Glutamatergic neuron (in vitro differentiated cells): ENCODE results near the gene GPR108. TPM values are rescaled to one million over a fixed set of nuclear protein-coding genes. Genes with fewer than 3 reads are reported as not detected.

Source experiments
- DNase-seq: peaks from one replicate; pipeline ENCODE4 v3.0.0; 2022
- H3K27ac Mint-ChIP-seq: one replicate; pipeline ENCODE4 v1.8.0; 2020; ENCODE audit warnings: mild to moderate bottlenecking, mixed read lengths, inconsistent platforms; ENCODE audit not compliant: unreplicated experiment
- H3K27me3 Mint-ChIP-seq: one replicate; pipeline ENCODE4 v1.8.0; 2020; ENCODE audit warnings: mild to moderate bottlenecking, moderate library complexity, mixed read lengths, inconsistent platforms; ENCODE audit not compliant: unreplicated experiment
- H3K36me3 Mint-ChIP-seq: one replicate; pipeline ENCODE4 v1.8.0; 2020; ENCODE audit warnings: mild to moderate bottlenecking, mixed read lengths, inconsistent platforms; ENCODE audit not compliant: unreplicated experiment
- H3K4me1 Mint-ChIP-seq: one replicate; pipeline ENCODE4 v1.8.0; 2020; ENCODE audit warnings: mild to moderate bottlenecking, low read depth, mixed read lengths, inconsistent platforms; ENCODE audit not compliant: unreplicated experiment
- H3K4me3 Mint-ChIP-seq: one replicate; pipeline ENCODE4 v1.8.0; 2020; ENCODE audit warnings: mild to moderate bottlenecking, mixed read lengths, inconsistent platforms; ENCODE audit not compliant: unreplicated experiment
- H3K9me3 Mint-ChIP-seq: one replicate; pipeline ENCODE4 v1.8.0; 2020; ENCODE audit warnings: mild to moderate bottlenecking, moderate library complexity, mixed read lengths, inconsistent platforms; ENCODE audit not compliant: unreplicated experiment
- total RNA-seq: library from RNA; stranded (reverse); fragmentation: NEBNext Ultra II Directional; extraction: Animal tissue kit (Norgen Biotek cat#: 25700); gene quantifications from one replicate; pipeline ENCODE4 v1.2.1, GENCODE V29; 2021; ENCODE audit not compliant: unreplicated experiment
- TF ChIP-seq, protein P1 (sequence below): fragments of 200-600 bp; sonication (generic); IDR thresholded peaks from one replicate; pipeline ENCODE4 v1.5.0; 2021; ENCODE audit not compliant: partially characterized antibody, unreplicated experiment

Gene GPR108
- total RNA-seq, 1 donor from 2014 or later: 44.2 TPM

GRCh38 chr19:6719540-6719861, 17.9 kb downstream of the GPR108 start:
- Mint-ChIP-seq H3K4me1 (peaks cover 3% of the 10 kb centered on the region), H3K27me3 (peaks cover 12% of the 10 kb centered on the region), H3K36me3 (peaks cover 6% of the 10 kb centered on the region), H3K4me3 (no peak overlapping the region), H3K9me3 (peaks cover 2% of the 10 kb centered on the region), H3K27ac (no peak overlapping the region)
- TF ChIP-seq, protein P1, sequence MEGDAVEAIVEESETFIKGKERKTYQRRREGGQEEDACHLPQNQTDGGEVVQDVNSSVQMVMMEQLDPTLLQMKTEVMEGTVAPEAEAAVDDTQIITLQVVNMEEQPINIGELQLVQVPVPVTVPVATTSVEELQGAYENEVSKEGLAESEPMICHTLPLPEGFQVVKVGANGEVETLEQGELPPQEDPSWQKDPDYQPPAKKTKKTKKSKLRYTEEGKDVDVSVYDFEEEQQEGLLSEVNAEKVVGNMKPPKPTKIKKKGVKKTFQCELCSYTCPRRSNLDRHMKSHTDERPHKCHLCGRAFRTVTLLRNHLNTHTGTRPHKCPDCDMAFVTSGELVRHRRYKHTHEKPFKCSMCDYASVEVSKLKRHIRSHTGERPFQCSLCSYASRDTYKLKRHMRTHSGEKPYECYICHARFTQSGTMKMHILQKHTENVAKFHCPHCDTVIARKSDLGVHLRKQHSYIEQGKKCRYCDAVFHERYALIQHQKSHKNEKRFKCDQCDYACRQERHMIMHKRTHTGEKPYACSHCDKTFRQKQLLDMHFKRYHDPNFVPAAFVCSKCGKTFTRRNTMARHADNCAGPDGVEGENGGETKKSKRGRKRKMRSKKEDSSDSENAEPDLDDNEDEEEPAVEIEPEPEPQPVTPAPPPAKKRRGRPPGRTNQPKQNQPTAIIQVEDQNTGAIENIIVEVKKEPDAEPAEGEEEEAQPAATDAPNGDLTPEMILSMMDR: no peak
- no peak for DNase-seq

- H3K4me1 Mint-ChIP-seq: peaks cover 3% of the 10 kb centered on the region
- peaks cover 12% of the 10 kb centered on the region for H3K27me3 Mint-ChIP-seq
- H3K4me3 Mint-ChIP-seq: no peak overlapping the region
- peaks cover 6% of the 10 kb centered on the region for H3K36me3 Mint-ChIP-seq
- TF ChIP-seq, protein P1: no peak
- DNase-seq: no peak
- peaks cover 2% of the 10 kb centered on the region for H3K9me3 Mint-ChIP-seq
- no peak overlapping the region for H3K27ac Mint-ChIP-seq
These were observed 18.4 kb downstream of the GPR108 start for GRCh38 chr19:6718741-6719539.

- Mint-ChIP-seq H3K27ac (no peak overlapping the region), H3K27me3 (peaks cover 12% of the 10 kb centered on the region), H3K36me3 (peaks cover 6% of the 10 kb centered on the region), H3K4me3 (no peak overlapping the region), H3K9me3 (peaks cover 2% of the 10 kb centered on the region), H3K4me1 (peaks cover 3% of the 10 kb centered on the region)
- DNase-seq: no peak
- TF ChIP-seq, protein P1: no peak
These were observed 19.2 kb downstream of the GPR108 start for GRCh38 chr19:6718111-6718740.

DNA sequence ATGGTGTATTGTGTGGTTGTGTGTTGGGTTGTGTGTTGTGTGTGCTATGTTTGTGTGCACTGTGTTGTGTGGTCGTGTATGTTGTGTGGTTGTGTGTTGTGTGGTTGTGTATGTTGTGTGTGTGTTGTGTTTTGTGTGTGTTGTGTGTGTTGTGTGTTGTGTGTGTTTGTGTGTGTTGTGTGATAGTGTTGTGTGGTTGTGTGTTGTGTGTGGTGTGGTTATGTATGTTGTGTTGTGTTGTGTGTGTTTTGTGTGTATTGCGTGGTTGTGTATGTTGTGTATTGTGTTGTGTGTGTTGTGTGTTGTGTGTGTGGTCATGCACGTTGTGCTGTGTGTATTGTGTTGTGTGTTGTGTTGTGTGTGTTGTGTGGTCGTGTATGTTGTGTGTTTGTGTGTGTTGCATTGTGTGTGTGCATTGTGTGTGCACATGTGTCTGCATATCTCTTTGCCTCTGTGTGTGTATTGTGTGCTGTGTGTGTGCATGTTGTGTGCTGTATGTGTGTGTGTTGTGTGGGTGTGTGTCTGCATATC, 19.9 kb downstream of the GPR108 start:
- H3K4me1 Mint-ChIP-seq: peaks cover 3% of the 10 kb centered on the region
- H3K36me3 Mint-ChIP-seq: peaks cover 10% of the 10 kb centered on the region
- H3K27ac Mint-ChIP-seq: no peak overlapping the region
- TF ChIP-seq, protein P1: no peak
- no peak for DNase-seq
- peak overlapping the region; percentile 15 for H3K4me3 Mint-ChIP-seq
- H3K27me3 Mint-ChIP-seq: peaks cover 12% of the 10 kb centered on the region
- H3K9me3 Mint-ChIP-seq: peaks cover 2% of the 10 kb centered on the region

DNA sequence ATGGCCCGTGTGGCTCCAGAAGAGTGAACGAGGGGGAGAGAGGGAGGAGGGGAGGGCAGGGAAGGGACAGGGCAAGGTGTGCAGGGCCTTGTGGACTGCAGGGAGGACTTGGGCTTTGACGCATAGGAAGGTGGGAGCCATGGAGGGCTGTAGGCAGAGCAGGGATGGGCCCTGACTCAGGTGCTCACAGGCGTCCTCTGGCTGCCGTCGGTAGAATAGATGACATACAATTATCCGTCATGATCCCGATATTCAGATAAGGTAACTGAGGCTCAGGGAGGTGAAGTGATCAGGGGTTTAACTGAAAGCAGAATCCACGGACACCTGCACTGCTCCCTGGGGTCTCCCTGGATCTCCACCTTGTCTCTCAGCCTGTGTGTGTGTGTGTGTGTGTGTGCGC, 20.3 kb downstream of the GPR108 start:
- Mint-ChIP-seq H3K9me3 (peaks cover 2% of the 10 kb centered on the region), H3K4me3 (no peak overlapping the region), H3K27me3 (peaks cover 12% of the 10 kb centered on the region), H3K4me1 (peaks cover 3% of the 10 kb centered on the region), H3K36me3 (peaks cover 12% of the 10 kb centered on the region), H3K27ac (no peak overlapping the region)
- DNase-seq: peak; percentile 41
- TF ChIP-seq, protein P1: no peak
